HepG2 (cell line): ENCODE measurements around the gene UQCRC2. TPM values are rescaled to one million over a fixed set of nuclear protein-coding genes. Genes with fewer than 3 reads are reported as not detected.

ENCODE experiments used
- GPN1 ChIP-seq: sonication (generic); formaldehyde crosslinking; IDR thresholded peaks from 2 replicates; pipeline ENCODE4 v1.5.1; 2020; ENCODE audit warnings: missing genetic modification reagents, borderline replicate concordance
- HOXA3 ChIP-seq: sonication (generic); formaldehyde crosslinking; IDR thresholded peaks from 2 replicates; pipeline ENCODE4 v1.5.0; 2020; ENCODE audit warnings: missing genetic modification reagents
- JARID2 ChIP-seq: sonication (generic); formaldehyde crosslinking; IDR thresholded peaks from 2 replicates; pipeline ENCODE4 v1.8.1; 2023; ENCODE audit warnings: missing genetic modification reagents, inconsistent platforms; ENCODE audit not compliant: insufficient replicate concordance
- MAFG ChIP-seq: sonication (generic); formaldehyde crosslinking; IDR thresholded peaks from 2 replicates; pipeline ENCODE4 v1.5.1; 2020; ENCODE audit warnings: mild to moderate bottlenecking, missing genetic modification reagents
- MLXIP ChIP-seq: sonication (generic); formaldehyde crosslinking; IDR thresholded peaks from 2 replicates; pipeline ENCODE4 v1.9.0; 2021; ENCODE audit warnings: missing genetic modification reagents, borderline replicate concordance
- NR1H2 ChIP-seq: sonication (generic); formaldehyde crosslinking; IDR thresholded peaks from 2 replicates; pipeline ENCODE4 v1.8.1; 2022; ENCODE audit warnings: low read depth, missing genetic modification reagents, borderline replicate concordance
- PLRG1 ChIP-seq: fragments of 450-650 bp; conservative IDR thresholded peaks from 2 replicates; pipeline ENCODE4 v1.6.1; 2016
- RBM22 ChIP-seq: fragments of 200-400 bp; formaldehyde crosslinking; optimal IDR thresholded peaks from 2 replicates; pipeline ENCODE3; 2017; ENCODE audit warnings: mild to moderate bottlenecking, low read length, moderate library complexity
- SALL2 ChIP-seq: sonication (generic); formaldehyde crosslinking; IDR thresholded peaks from 2 replicates; pipeline ENCODE4 v1.8.1; 2023; ENCODE audit warnings: mild to moderate bottlenecking, missing genetic modification reagents, inconsistent platforms
- SCMH1 ChIP-seq: sonication (generic); formaldehyde crosslinking; IDR thresholded peaks from 2 replicates; pipeline ENCODE4 v1.9.0; 2021; ENCODE audit warnings: missing genetic modification reagents, mild to moderate bottlenecking, borderline replicate concordance
- SNAI1 ChIP-seq: sonication (generic); formaldehyde crosslinking; IDR thresholded peaks from 2 replicates; pipeline ENCODE4 v1.5.0; 2020; ENCODE audit warnings: mild to moderate bottlenecking, missing genetic modification reagents, borderline replicate concordance
- SRF ChIP-seq: IDR thresholded peaks from 2 replicates; pipeline ENCODE4 v1.6.1; 2011; ENCODE audit warnings: mild to moderate bottlenecking, low read depth, low read length, moderate library complexity
- ZNF251 ChIP-seq: sonication (generic); formaldehyde crosslinking; IDR thresholded peaks from 2 replicates; pipeline ENCODE4 v1.9.0; 2021; ENCODE audit warnings: mild to moderate bottlenecking, missing genetic modification reagents
- ZNF446 ChIP-seq: sonication (generic); formaldehyde crosslinking; IDR thresholded peaks from 2 replicates; pipeline ENCODE4 v1.5.0; 2020; ENCODE audit warnings: mild to moderate bottlenecking, missing genetic modification reagents
- ZNF687 ChIP-seq: sonication (generic); formaldehyde crosslinking; IDR thresholded peaks from 2 replicates; pipeline ENCODE4 v1.5.1; 2020; ENCODE audit warnings: mild to moderate bottlenecking, missing genetic modification reagents, moderate library complexity
- polyA plus RNA-seq, 8 experiments: library from polyadenylated mRNA; depleted of rRNA in 3 of 8; stranded (reverse) in 7 of 8; unstranded in 1 of 8; fragments of >200 nt; fragmentation: Illumina TruSeq in 4 of 8; extraction: Trizol in 4 of 8; gene quantifications; 2 replicates each; pipeline versions ENCODE4 v1.2.1 to v1.2.3, GENCODE V29; 2011 to 2016; ENCODE audit warnings: low read depth in 4 of 8, missing spikeins in 1 of 8, mixed read lengths in 1 of 8; ENCODE audit not compliant: insufficient read depth in 1 of 8
- total RNA-seq, 5 experiments: library from RNA; depleted of rRNA; stranded (reverse); fragments of >200 nt; fragmentation: Illumina TruSeq; extraction: Trizol; gene quantifications; 2 replicates each; pipeline ENCODE4 v1.2.3, GENCODE V29; 2016; ENCODE audit warnings: low read depth in 1 of 5
- TF ChIP-seq, protein P1 (sequence below): sonication (generic); formaldehyde crosslinking; IDR thresholded peaks from 2 replicates; pipeline ENCODE4 v1.4.0; 2020; ENCODE audit warnings: mild to moderate bottlenecking, missing genetic modification reagents
- TF ChIP-seq, protein P2 (sequence below): sonication (generic); formaldehyde crosslinking; IDR thresholded peaks from 2 replicates; pipeline ENCODE4 v1.4.0; 2020; ENCODE audit warnings: missing genetic modification reagents

The UQCRC2 gene
- total and polyA plus RNA-seq, 2 of the 13 experiments (the other 11 are each of a cell fraction or from before 2014, with no cell fraction given): 442 to 536 TPM

- TF ChIP-seq, protein P1, sequence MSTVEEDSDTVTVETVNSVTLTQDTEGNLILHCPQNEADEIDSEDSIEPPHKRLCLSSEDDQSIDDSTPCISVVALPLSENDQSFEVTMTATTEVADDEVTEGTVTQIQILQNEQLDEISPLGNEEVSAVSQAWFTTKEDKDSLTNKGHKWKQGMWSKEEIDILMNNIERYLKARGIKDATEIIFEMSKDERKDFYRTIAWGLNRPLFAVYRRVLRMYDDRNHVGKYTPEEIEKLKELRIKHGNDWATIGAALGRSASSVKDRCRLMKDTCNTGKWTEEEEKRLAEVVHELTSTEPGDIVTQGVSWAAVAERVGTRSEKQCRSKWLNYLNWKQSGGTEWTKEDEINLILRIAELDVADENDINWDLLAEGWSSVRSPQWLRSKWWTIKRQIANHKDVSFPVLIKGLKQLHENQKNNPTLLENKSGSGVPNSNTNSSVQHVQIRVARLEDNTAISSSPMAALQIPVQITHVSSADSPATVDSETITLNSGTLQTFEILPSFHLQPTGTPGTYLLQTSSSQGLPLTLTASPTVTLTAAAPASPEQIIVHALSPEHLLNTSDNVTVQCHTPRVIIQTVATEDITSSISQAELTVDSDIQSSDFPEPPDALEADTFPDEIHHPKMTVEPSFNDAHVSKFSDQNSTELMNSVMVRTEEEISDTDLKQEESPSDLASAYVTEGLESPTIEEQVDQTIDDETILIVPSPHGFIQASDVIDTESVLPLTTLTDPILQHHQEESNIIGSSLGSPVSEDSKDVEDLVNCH (CRISPR knock-in tag): no peak
- TF ChIP-seq PLRG1: no peak
- no peak for TF ChIP-seq ZNF446 (CRISPR knock-in tag)
- no peak for TF ChIP-seq ZNF251 (CRISPR knock-in tag)
- TF ChIP-seq NR1H2 (CRISPR knock-in tag): no peak
- TF ChIP-seq RBM22: no peak
- no peak for TF ChIP-seq JARID2 (CRISPR knock-in tag)
- TF ChIP-seq MLXIP: no peak
- TF ChIP-seq SALL2 (CRISPR knock-in tag): no peak; the same call in 1 of the 2 replicates
- TF ChIP-seq GPN1 (CRISPR knock-in tag): no peak
- TF ChIP-seq HOXA3 (CRISPR knock-in tag): peak; percentile 30; the same call in 1 of the 2 replicates
- TF ChIP-seq ZNF687 (CRISPR knock-in tag): no peak; the same call in 1 of the 2 replicates
- TF ChIP-seq, protein P2, sequence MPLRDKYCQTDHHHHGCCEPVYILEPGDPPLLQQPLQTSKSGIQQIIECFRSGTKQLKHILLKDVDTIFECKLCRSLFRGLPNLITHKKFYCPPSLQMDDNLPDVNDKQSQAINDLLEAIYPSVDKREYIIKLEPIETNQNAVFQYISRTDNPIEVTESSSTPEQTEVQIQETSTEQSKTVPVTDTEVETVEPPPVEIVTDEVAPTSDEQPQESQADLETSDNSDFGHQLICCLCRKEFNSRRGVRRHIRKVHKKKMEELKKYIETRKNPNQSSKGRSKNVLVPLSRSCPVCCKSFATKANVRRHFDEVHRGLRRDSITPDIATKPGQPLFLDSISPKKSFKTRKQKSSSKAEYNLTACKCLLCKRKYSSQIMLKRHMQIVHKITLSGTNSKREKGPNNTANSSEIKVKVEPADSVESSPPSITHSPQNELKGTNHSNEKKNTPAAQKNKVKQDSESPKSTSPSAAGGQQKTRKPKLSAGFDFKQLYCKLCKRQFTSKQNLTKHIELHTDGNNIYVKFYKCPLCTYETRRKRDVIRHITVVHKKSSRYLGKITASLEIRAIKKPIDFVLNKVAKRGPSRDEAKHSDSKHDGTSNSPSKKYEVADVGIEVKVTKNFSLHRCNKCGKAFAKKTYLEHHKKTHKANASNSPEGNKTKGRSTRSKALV (CRISPR knock-in tag): peak; percentile 47; the same call in 1 of the 2 replicates
- TF ChIP-seq SRF: no peak
- TF ChIP-seq MAFG (CRISPR knock-in tag): no peak
- no peak for TF ChIP-seq SNAI1 (CRISPR knock-in tag)
- no peak for TF ChIP-seq SCMH1 (CRISPR knock-in tag)
These were observed 55.3 kb downstream of the UQCRC2 start (continued) for GRCh38 chr16:22008215-22009059.
